ENCODE data around the gene FAM136A.
"Not testable (repeated sequence)": the region's sequence is repeated elsewhere in the genome, so short reads cannot be mapped to it uniquely, and the experiment has no call there.

FAM136A gene

DNA sequence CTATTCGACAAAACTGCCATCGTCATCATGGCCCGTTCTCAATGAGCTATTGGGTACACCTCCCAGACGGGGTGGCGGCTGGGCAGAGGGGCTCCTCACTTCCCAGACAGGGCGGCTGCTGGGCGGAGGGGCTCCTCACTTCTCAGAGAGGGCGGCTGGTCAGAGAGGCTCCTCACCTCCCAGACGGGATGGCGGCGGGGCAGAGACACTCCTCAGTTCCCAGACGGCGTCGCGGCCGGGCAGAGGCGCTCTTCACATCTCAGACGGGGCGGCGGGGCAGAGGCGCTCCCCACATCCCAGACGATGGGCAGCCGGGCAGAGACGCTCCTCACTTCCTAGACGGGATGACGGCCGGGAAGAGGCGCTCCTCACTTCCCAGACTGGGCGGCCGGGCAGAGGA is 34.9 kb downstream of the FAM136A start:
- 97% methylated on average over 28 of the region's 30 CpGs for WGBS
- Histone ChIP-seq H3K36me3 (ENCODE audit: control insufficient read depth in 1 of 2, insufficient read depth in 2 of 2, low read depth in 1 of 2, low read length in 2 of 2) (peaks cover 25 to 59% of the 10 kb centered on the region in 2 experiments), H3K79me1 (replicated peaks; ENCODE audit: low read length, poor library complexity, severe bottlenecking) (peaks cover 17% of the 10 kb centered on the region)
- not testable (repeated sequence) for H2BK12ac ChIP-seq (ENCODE audit: low read length in 2 of 2); H2AFZ ChIP-seq (ENCODE audit: low read depth, low read length); H4K8ac ChIP-seq (ENCODE audit: low read length); H3K27me3 ChIP-seq (ENCODE audit: control insufficient read depth in 1 of 2, insufficient read depth in 1 of 2, low read length in 2 of 2); H3K9ac ChIP-seq (ENCODE audit: low read length); H3K4me1 ChIP-seq (ENCODE audit: control insufficient read depth, insufficient read depth, low read depth, low read length); H2BK5ac ChIP-seq (ENCODE audit: low read depth, low read length, poor library complexity, severe bottlenecking); H3K4me2 ChIP-seq (ENCODE audit: low read length, poor library complexity, severe bottlenecking); H2AK5ac ChIP-seq (ENCODE audit: low read length, severe bottlenecking); H3K18ac ChIP-seq (ENCODE audit: low read depth in 1 of 2, low read length in 2 of 2); H2BK120ac ChIP-seq (ENCODE audit: low read depth, low read length); H2BK15ac ChIP-seq (ENCODE audit: low read depth, poor library complexity, severe bottlenecking); DNase-seq; H4K91ac ChIP-seq (ENCODE audit: low read length); H3K9me3 ChIP-seq (ENCODE audit: control insufficient read depth, low read length); H3K14ac ChIP-seq (ENCODE audit: low read length in 2 of 2); H3K27ac ChIP-seq (ENCODE audit: low read length, poor library complexity, severe bottlenecking); H3K4ac ChIP-seq (ENCODE audit: low read depth in 1 of 2, low read length in 2 of 2); H3K4me3 ChIP-seq (ENCODE audit: insufficient read depth in 1 of 2, low read depth in 1 of 2, low read length in 2 of 2); H3K23ac ChIP-seq (ENCODE audit: low read length in 2 of 2)

DNA sequence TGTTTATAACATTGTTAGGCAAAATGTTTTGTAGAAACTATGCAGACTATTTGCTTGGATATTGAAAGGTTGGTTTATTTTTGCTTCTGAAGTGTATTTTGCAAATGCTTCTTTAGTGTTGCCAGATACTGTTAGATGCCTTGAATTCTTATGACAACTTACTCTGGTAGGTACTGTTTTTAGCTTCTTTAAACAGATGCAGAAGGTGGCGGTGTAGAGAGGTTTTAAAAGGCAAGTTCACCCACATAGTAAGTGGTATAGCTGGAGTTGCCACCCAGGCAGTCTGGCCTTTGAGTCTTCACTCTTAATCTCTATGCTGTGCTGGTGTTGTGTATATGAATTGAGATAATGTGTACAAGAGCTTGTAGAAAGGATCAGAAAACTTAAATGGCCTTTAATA is 40.4 kb downstream of the FAM136A start:
- H3K4me2 ChIP-seq (ENCODE audit: low read length, poor library complexity, severe bottlenecking), result no peak overlapping the region
- DNase-seq, result no peak
- H3K9ac ChIP-seq (ENCODE audit: low read length), result peak overlapping the region; percentile 66

DNA sequence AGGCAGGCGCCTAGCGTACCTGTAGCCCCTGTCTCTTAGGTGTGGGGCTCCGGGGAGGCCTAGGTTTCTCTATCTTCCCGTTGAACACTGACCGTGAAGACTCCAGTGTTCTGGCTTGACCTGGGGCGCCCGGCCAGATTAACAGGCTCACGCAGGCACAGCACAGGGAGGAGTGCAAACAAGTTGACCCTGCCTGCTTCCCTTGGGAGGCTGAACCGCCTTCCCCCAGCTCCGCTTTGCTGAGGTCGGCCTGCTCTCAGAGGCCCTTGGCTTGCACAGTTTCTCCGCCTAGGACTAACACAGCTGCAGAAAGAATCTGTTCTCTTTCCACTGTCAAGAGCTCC is 43.4 kb downstream of the FAM136A start:
- Histone ChIP-seq H4K91ac (ENCODE audit: low read length) (no peak overlapping the region), H3K14ac (ENCODE audit: low read length in 2 of 2) (peak overlapping the region in 1 of 2 experiments; percentile 69), H3K4me2 (ENCODE audit: low read length, poor library complexity, severe bottlenecking) (peak overlapping the region; percentile 51), H3K9ac (ENCODE audit: low read length) (peak overlapping the region; percentile 82), H2AFZ (ENCODE audit: low read depth, low read length) (peak overlapping the region; percentile 70), H2BK12ac (ENCODE audit: low read length in 2 of 2) (no peak overlapping the region), H3K27ac (ENCODE audit: low read length, poor library complexity, severe bottlenecking) (peak overlapping the region; percentile 19), H3K79me1 (replicated peaks; ENCODE audit: low read length, poor library complexity, severe bottlenecking) (peaks cover 21% of the 10 kb centered on the region), H3K27me3 (ENCODE audit: control insufficient read depth in 1 of 2, insufficient read depth in 1 of 2, low read length in 2 of 2) (no peaks in the 10 kb centered on the region), H3K9me3 (ENCODE audit: control insufficient read depth, low read length) (no peaks in the 10 kb centered on the region), H3K18ac (ENCODE audit: low read depth in 1 of 2, low read length in 2 of 2) (peak overlapping the region; percentile 53 to 97), H3K4ac (ENCODE audit: low read depth in 1 of 2, low read length in 2 of 2) (peak overlapping the region in 1 of 2 experiments; percentile 34), H4K8ac (ENCODE audit: low read length) (no peak overlapping the region), H3K4me1 (ENCODE audit: control insufficient read depth, insufficient read depth, low read depth, low read length) (peaks cover 6% of the 10 kb centered on the region), H2AK5ac (ENCODE audit: low read length, severe bottlenecking) (no peak overlapping the region), H2BK5ac (ENCODE audit: low read depth, low read length, poor library complexity, severe bottlenecking) (no peak overlapping the region), H3K4me3 (ENCODE audit: insufficient read depth in 1 of 2, low read depth in 1 of 2, low read length in 2 of 2) (peak overlapping the region; percentile 77 to 86), H2BK120ac (ENCODE audit: low read depth, low read length) (peak overlapping the region; percentile 29), H3K36me3 (ENCODE audit: control insufficient read depth in 1 of 2, insufficient read depth in 2 of 2, low read depth in 1 of 2, low read length in 2 of 2) (peaks cover 10 to 36% of the 10 kb centered on the region in 2 experiments), H3K23ac (ENCODE audit: low read length in 2 of 2) (peak overlapping the region in 1 of 2 experiments; percentile 61), H2BK15ac (ENCODE audit: low read depth, poor library complexity, severe bottlenecking) (no peak overlapping the region)
- DNase-seq, result peak; percentile 63
- 1% methylated on average over 12 of the region's 12 CpGs for WGBS

More for the DNA sequence above, 40.4 kb downstream of the FAM136A start:
- Histone ChIP-seq H2BK120ac (ENCODE audit: low read depth, low read length) (no peak overlapping the region), H2AK5ac (ENCODE audit: low read length, severe bottlenecking) (no peak overlapping the region), H2BK15ac (ENCODE audit: low read depth, poor library complexity, severe bottlenecking) (no peak overlapping the region), H3K14ac (ENCODE audit: low read length in 2 of 2) (no peak overlapping the region), H3K4ac (ENCODE audit: low read depth in 1 of 2, low read length in 2 of 2) (no peak overlapping the region), H3K27ac (ENCODE audit: low read length, poor library complexity, severe bottlenecking) (no peak overlapping the region), H2BK12ac (ENCODE audit: low read length in 2 of 2) (no peak overlapping the region), H3K4me3 (ENCODE audit: insufficient read depth in 1 of 2, low read depth in 1 of 2, low read length in 2 of 2) (no peak overlapping the region), H3K18ac (ENCODE audit: low read depth in 1 of 2, low read length in 2 of 2) (no peak overlapping the region), H3K79me1 (replicated peaks; ENCODE audit: low read length, poor library complexity, severe bottlenecking) (peaks cover 28% of the 10 kb centered on the region), H2AFZ (ENCODE audit: low read depth, low read length) (no peak overlapping the region), H2BK5ac (ENCODE audit: low read depth, low read length, poor library complexity, severe bottlenecking) (no peak overlapping the region), H4K8ac (ENCODE audit: low read length) (no peak overlapping the region), H3K27me3 (ENCODE audit: control insufficient read depth in 1 of 2, insufficient read depth in 1 of 2, low read length in 2 of 2) (no peaks in the 10 kb centered on the region), H3K36me3 (ENCODE audit: control insufficient read depth in 1 of 2, insufficient read depth in 2 of 2, low read depth in 1 of 2, low read length in 2 of 2) (peaks cover 24 to 61% of the 10 kb centered on the region in 2 experiments), H4K91ac (ENCODE audit: low read length) (no peak overlapping the region), H3K4me1 (ENCODE audit: control insufficient read depth, insufficient read depth, low read depth, low read length) (peaks cover 6% of the 10 kb centered on the region), H3K23ac (ENCODE audit: low read length in 2 of 2) (no peak overlapping the region), H3K9me3 (ENCODE audit: control insufficient read depth, low read length) (no peaks in the 10 kb centered on the region)
- 74% methylated on average over 1 of the region's 1 CpG for WGBS

DNA sequence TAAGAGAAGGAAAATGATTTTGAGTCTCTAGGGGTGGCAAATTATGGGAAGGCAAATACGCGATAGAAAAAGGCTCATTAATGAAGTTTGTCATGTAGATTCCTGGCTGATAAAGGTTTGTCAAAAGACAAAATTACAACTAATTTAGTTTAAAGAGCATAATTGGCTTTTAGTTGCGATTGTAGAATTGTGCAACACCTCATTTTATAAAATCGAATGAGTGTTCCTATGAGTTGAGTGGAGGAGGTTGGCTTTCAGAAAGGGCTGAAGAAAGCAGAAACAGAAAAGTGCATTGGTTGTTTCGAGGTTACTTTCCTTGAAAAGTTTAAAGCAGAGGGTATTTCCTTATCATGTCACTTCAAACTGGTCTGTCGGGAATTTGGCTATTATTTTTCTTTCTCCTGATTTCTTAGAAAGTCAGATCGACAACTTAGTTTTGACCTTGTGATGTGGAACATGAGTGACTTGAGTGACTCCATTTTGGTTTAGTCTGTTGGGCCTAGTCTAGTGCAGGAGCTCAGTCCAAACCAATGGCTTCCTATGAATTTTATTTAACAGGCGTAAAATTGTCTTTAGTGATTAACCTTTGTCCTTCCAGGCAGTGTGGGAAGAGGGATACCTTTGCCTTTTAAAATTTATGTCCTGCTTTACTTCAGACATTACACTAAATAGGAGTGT is 46.1 kb downstream of the FAM136A start:
- Histone ChIP-seq H2BK15ac (ENCODE audit: low read depth, poor library complexity, severe bottlenecking) (no peak overlapping the region), H3K9ac (ENCODE audit: low read length) (no peak overlapping the region), H3K23ac (ENCODE audit: low read length in 2 of 2) (no peak overlapping the region), H3K4me1 (ENCODE audit: control insufficient read depth, insufficient read depth, low read depth, low read length) (peaks cover 6% of the 10 kb centered on the region), H3K79me1 (replicated peaks; ENCODE audit: low read length, poor library complexity, severe bottlenecking) (peaks cover 15% of the 10 kb centered on the region), H2AK5ac (ENCODE audit: low read length, severe bottlenecking) (no peak overlapping the region), H4K91ac (ENCODE audit: low read length) (no peak overlapping the region), H3K27ac (ENCODE audit: low read length, poor library complexity, severe bottlenecking) (no peak overlapping the region), H3K36me3 (ENCODE audit: control insufficient read depth in 1 of 2, insufficient read depth in 2 of 2, low read depth in 1 of 2, low read length in 2 of 2) (peaks cover 6 to 13% of the 10 kb centered on the region in 2 experiments), H3K9me3 (ENCODE audit: control insufficient read depth, low read length) (no peaks in the 10 kb centered on the region), H2BK5ac (ENCODE audit: low read depth, low read length, poor library complexity, severe bottlenecking) (no peak overlapping the region), H3K14ac (ENCODE audit: low read length in 2 of 2) (no peak overlapping the region), H3K27me3 (ENCODE audit: control insufficient read depth in 1 of 2, insufficient read depth in 1 of 2, low read length in 2 of 2) (no peaks in the 10 kb centered on the region), H2BK12ac (ENCODE audit: low read length in 2 of 2) (no peak overlapping the region), H3K4me2 (ENCODE audit: low read length, poor library complexity, severe bottlenecking) (no peak overlapping the region), H2AFZ (ENCODE audit: low read depth, low read length) (no peak overlapping the region), H4K8ac (ENCODE audit: low read length) (no peak overlapping the region), H3K4me3 (ENCODE audit: insufficient read depth in 1 of 2, low read depth in 1 of 2, low read length in 2 of 2) (no peak overlapping the region), H3K4ac (ENCODE audit: low read depth in 1 of 2, low read length in 2 of 2) (no peak overlapping the region), H3K18ac (ENCODE audit: low read depth in 1 of 2, low read length in 2 of 2) (no peak overlapping the region), H2BK120ac (ENCODE audit: low read depth, low read length) (no peak overlapping the region)
- 99% methylated on average over 8 of the region's 8 CpGs for WGBS
- DNase-seq, result no peak
